ENCODE measurements around the gene DAZL. TPM values are rescaled to one million over a fixed set of nuclear protein-coding genes. Genes with fewer than 3 reads are reported as not detected.

Gene DAZL
- polyA plus RNA-seq, 3 donors, result not detected

- peak overlapping the region in 1 of 2 donors; percentile 6 for H3K4me3 Mint-ChIP-seq
- peaks cover 6% of the 10 kb centered on the region for H3K4me1 Mint-ChIP-seq
- no peak for DNase-seq
- intact Hi-C loops (cut with micrococcal nuclease), result no loop called here
- Histone ChIP-seq H3K79me2 (ENCODE audit: insufficient read depth, low read length) (no peaks in the 10 kb centered on the region), H3K4me1 (ENCODE audit: control insufficient read depth in 1 of 2, insufficient read depth in 2 of 2, low read length in 2 of 2) (peaks cover 0 to 3% of the 10 kb centered on the region in 2 donors), H3K9me3 (replicated peaks in 1 of 2; ENCODE audit: control insufficient read depth in 1 of 2, insufficient read depth in 1 of 2, low read length in 2 of 2) (no peaks in the 10 kb centered on the region), H4K20me1 (ENCODE audit: insufficient read depth, low read length) (no peaks in the 10 kb centered on the region), H3K4me3 (replicated peaks in 1 of 3; ENCODE audit: low read depth in 2 of 3, low read length in 3 of 3) (no peak overlapping the region), H3K36me3 (replicated peaks in 1 of 2; ENCODE audit: control insufficient read depth in 1 of 2, insufficient read depth in 2 of 2, low read length in 2 of 2) (no peaks in the 10 kb centered on the region), H3K27ac (ENCODE audit: low read depth in 1 of 2, low read length in 2 of 2) (no peak overlapping the region), H3K9ac (ENCODE audit: insufficient read depth, low read length, poor library complexity, severe bottlenecking) (no peak overlapping the region), H3K27me3 (ENCODE audit: control insufficient read depth in 2 of 2, insufficient read depth in 2 of 2, low read length in 2 of 2) (no peaks in the 10 kb centered on the region), H3K4me2 (replicated peaks; ENCODE audit: extremely low read depth, low read length, poor library complexity, severe bottlenecking) (no peak overlapping the region), H2AFZ (ENCODE audit: insufficient read depth, low read depth, low read length, poor library complexity, severe bottlenecking) (no peak overlapping the region)
- 97% methylated on average over 3 of the region's 3 CpGs for WGBS (ENCODE audit: insufficient coverage)
- H3K27ac Mint-ChIP-seq, result no peak overlapping the region
- peaks cover 0 to 3% (median 1%) of the 10 kb centered on the region in 7 donors for H3K9me3 Mint-ChIP-seq
- no peaks in the 10 kb centered on the region for H3K36me3 Mint-ChIP-seq
- TF ChIP-seq CTCF (IDR thresholded peaks at IDR 0.05), result no peak
- H3K27me3 Mint-ChIP-seq (ENCODE audit: low read depth in 3 of 3), result peaks cover 2 to 6% (median 3%) of the 10 kb centered on the region in 3 donors
Measured at GRCh38 chr3:16536996-16537395, 68.2 kb downstream of the DAZL start.

Other genes with a start within 250 kb of the DAZL start
- gene RFTN1, start 91.7 kb downstream of the DAZL start, polyA plus RNA-seq, result 10 to 100 TPM; 17.4 to 28.0 (median 27.2) TPM